ENCODE results near the gene VOPP1.

DNA sequence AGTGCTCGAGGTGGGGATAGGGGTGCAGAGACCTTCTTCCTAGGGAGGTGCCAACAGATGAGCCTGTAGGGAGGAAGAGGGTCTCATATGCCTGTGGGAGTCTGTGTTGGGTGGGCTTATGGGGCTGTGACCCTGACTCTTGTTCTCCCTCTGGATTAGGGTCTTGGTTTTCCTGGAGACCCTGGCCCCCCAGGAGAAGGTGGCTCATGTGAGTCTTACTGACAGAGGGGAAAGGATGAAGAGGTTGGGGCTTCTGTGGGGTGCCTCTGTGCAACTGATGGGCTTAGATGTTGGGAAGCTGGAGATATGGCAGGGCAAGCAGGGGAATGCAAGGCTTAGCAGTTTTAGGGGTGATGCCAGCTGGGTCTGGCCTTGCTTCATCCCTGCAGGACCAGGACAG is 20.2 kb upstream of the VOPP1 start:
- TF ChIP-seq POLR2A (IDR thresholded peaks at IDR 0.05; ENCODE audit: low read depth) (no peak), EP300 (IDR thresholded peaks at IDR 0.05) (no peak), CTCF (IDR thresholded peaks at IDR 0.05) (no peak)
